ENCODE data around the gene BFSP2.

GRCh38 chr3:133442518-133442917, 42.7 kb downstream of the BFSP2 start:
- TF ChIP-seq CTCF (conservative IDR thresholded peaks at IDR 0.05; ENCODE audit: low read length): no peak
- TF ChIP-seq EZH2phosphoT487 (IDR thresholded peaks at IDR 0.05; ENCODE audit: borderline replicate concordance): no peak
